Psoas muscle (tissue), 8 donors: Measurements from ENCODE around the gene GOSR2. TPM values are rescaled to one million over a fixed set of nuclear protein-coding genes. Genes with fewer than 3 reads are reported as not detected.

ENCODE experiments used
- ATAC-seq, 4 donors: fragments of 200-7000 bp; cut with Tn5 transposase; one replicate each; pipeline ENCODE4 v1.9.1; 2020; ENCODE audit warnings: moderate library complexity in 3 of 4, mild to moderate bottlenecking in 2 of 4
- DNase-seq, 2 donors: peaks; one replicate each; pipeline ENCODE4 v3.0.0-alpha.2; 2020
- H3K27ac ChIP-seq: fragments of 200-600 bp; one replicate; pipeline ENCODE4 v1.8.0; 2022
- H3K27me3 ChIP-seq, 3 donors: fragments of 200-600 bp in 1 of 3; one replicate each; pipeline versions ENCODE4 v1.6.1 to v1.8.0; 2013 to 2022; ENCODE audit warnings: low read length in 2 of 3, mild to moderate bottlenecking in 2 of 3, moderate library complexity in 1 of 3; ENCODE audit not compliant: insufficient read depth in 3 of 3
- H3K36me3 ChIP-seq, 2 donors: fragments of 200-600 bp in 1 of 2; one replicate each; pipeline versions ENCODE4 v1.6.1 to v1.8.0; 2013 to 2022; ENCODE audit warnings: low read depth in 1 of 2, mild to moderate bottlenecking in 1 of 2, moderate library complexity in 1 of 2; ENCODE audit not compliant: insufficient read depth in 1 of 2
- H3K4me1 ChIP-seq: fragments of 200-600 bp; one replicate; pipeline ENCODE4 v1.8.0; 2022
- H3K4me3 ChIP-seq: fragments of 200-600 bp; one replicate; pipeline ENCODE4 v1.8.0; 2022; ENCODE audit warnings: mild to moderate bottlenecking
- H3K9me3 ChIP-seq: fragments of 200-600 bp; one replicate; pipeline ENCODE4 v1.8.0; 2022
- WGBS, 3 donors: extraction: QIAGEN DNeasy Blood & Tissue Kit; methylation state at CpG; one replicate each; pipeline versions ENCODE4 v1.1.6 to v1.1.7; 2013; 5-methylcytosine and 5-hydroxymethylcytosine counted together
- intact Hi-C, 2 donors: fragments of 100-400 bp; cut with DNase I; formaldehyde crosslinking; loops; one replicate each; pipeline versions ENCODE4 v1.11.0 to v1.14.2; 2022
- polyA plus RNA-seq, 3 donors: library from polyadenylated mRNA; stranded (reverse); fragments of 200-250 nt; gene quantifications; one replicate each; pipeline ENCODE4 v1.2.3, GENCODE V29; 2013
- total RNA-seq, 4 donors: library from RNA; stranded (reverse); fragmentation: NEBNext Ultra II Directional in 2 of 4; extraction: Animal tissue kit (Norgen Biotek cat#: 25700) in 2 of 4; gene quantifications; one replicate each; pipeline versions ENCODE4 v1.2.1 to v1.2.4, GENCODE V29; 2021 to 2023
- TF ChIP-seq, protein P1 (sequence below): fragments of 200-600 bp; IDR thresholded peaks from one replicate; pipeline ENCODE4 v1.8.0; 2022; ENCODE audit warnings: antibody characterized with exemption
- donor health status: healthy with polysubstance abuse.
- donor health status: DM: no; HTN: no; CAD: no; lungs with moderate emphysema.
- donor health status: Bipolar disorder and iron deficiency.
- donor health status: healthy.
- donor health status: DM: yes; HTN: yes; CAD: no.
- donor health status: DM: no; HTN: no; CAD: no.
- donor health status: DM: no; HTN: no; CAD: no.
- donor health status: DM: yes; HTN: yes; CAD: no.

GOSR2 gene
- total and polyA plus RNA-seq, 7 donors: 26.4 to 56.9 (median 44.9) TPM

DNA sequence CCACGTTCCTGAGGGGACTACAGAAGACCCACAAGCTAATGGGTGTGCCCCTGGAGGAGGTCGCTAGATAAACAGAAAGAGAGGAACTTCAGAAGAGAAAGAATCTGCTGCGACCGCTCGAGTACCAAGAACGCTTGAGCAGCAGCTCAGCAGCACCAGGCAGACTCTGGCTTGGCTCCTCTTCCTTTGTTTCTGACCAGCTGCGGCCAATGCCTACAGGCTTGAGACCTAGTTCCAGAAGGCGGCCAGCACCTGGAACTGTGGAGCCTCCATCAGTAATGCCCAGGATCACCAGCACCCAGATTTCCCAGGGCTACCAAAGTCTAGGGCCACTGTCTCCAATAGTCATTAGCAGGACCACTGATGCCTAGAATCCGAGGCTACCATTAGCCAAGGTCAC lies 26.0 kb upstream of the GOSR2 start:
- no peak for DNase-seq
- H3K27ac ChIP-seq: no peak overlapping the region
- no peaks in the 10 kb centered on the region for H3K9me3 ChIP-seq
- TF ChIP-seq, protein P1, sequence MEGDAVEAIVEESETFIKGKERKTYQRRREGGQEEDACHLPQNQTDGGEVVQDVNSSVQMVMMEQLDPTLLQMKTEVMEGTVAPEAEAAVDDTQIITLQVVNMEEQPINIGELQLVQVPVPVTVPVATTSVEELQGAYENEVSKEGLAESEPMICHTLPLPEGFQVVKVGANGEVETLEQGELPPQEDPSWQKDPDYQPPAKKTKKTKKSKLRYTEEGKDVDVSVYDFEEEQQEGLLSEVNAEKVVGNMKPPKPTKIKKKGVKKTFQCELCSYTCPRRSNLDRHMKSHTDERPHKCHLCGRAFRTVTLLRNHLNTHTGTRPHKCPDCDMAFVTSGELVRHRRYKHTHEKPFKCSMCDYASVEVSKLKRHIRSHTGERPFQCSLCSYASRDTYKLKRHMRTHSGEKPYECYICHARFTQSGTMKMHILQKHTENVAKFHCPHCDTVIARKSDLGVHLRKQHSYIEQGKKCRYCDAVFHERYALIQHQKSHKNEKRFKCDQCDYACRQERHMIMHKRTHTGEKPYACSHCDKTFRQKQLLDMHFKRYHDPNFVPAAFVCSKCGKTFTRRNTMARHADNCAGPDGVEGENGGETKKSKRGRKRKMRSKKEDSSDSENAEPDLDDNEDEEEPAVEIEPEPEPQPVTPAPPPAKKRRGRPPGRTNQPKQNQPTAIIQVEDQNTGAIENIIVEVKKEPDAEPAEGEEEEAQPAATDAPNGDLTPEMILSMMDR: no peak
- 80 to 88% (median 82%) methylated on average over 9 of the region's 9 CpGs for WGBS, 3 donors
- intact Hi-C loops: no loop called here
- H3K4me1 ChIP-seq: no peaks in the 10 kb centered on the region
- no peaks in the 10 kb centered on the region for H3K36me3 ChIP-seq
- no peak overlapping the region for H3K4me3 ChIP-seq
- no peak for ATAC-seq
- peaks cover 0 to 21% (median 3%) of the 10 kb centered on the region in 3 donors for H3K27me3 ChIP-seq

DNA sequence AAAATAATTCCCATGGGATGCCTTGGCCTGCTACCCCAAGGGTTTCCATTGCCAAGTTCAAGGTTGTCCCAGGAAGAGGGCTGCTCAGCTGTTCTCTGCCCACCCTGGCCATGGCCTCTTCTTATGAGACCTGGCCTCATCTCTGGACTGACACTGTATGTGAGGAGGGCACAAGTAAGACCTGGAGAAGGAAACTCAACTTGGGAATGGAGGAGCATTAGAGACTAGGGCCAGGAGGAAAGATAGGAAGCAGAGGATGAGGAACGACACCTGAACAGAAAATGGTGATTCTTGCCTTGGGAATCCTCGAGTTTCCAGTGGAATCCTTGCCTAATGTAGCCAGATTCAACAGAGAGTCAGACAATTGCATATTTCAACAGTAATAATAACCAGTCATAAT lies 24.6 kb upstream of the GOSR2 start:
- Histone ChIP-seq H3K4me3 (no peak overlapping the region), H3K36me3 (no peaks in the 10 kb centered on the region), H3K9me3 (no peaks in the 10 kb centered on the region), H3K27ac (no peak overlapping the region), H3K27me3 (peaks cover 0 to 8% (median 3%) of the 10 kb centered on the region in 3 donors), H3K4me1 (no peaks in the 10 kb centered on the region)
- TF ChIP-seq, protein P1: no peak
- 61 to 74% (median 65%) methylated on average over 2 of the region's 2 CpGs for WGBS, 3 donors
- ATAC-seq (no peak), DNase-seq (no peak)
- intact Hi-C loops: no loop called here

DNA sequence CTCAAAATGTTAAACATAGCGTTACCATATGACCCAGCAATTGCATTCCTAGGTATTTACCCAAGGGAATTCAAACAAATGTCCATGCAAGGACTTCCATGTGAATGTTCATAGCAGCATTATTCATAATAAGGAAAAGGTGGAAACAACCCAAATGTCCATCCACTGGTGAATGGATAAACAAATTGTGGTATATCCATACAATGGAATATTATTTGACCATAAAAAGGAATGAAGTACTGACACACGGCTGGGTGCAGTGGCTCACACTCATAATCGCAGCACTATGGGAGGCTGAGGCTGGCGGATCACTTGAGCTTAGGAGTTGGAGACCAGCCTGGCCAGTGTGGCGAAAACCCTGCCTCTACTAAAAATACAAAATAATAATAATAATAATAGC lies 24.1 kb upstream of the GOSR2 start:
- Histone ChIP-seq H3K4me1 (no peaks in the 10 kb centered on the region), H3K27me3 (peaks cover 0 to 4% (median 3%) of the 10 kb centered on the region in 3 donors), H3K9me3 (no peaks in the 10 kb centered on the region), H3K27ac (no peak overlapping the region), H3K4me3 (no peak overlapping the region), H3K36me3 (no peaks in the 10 kb centered on the region)
- 92 to 94% (median 93%) methylated on average over 5 of the region's 5 CpGs for WGBS, 3 donors
- ATAC-seq: no peak
- no peak for DNase-seq
- TF ChIP-seq, protein P1: no peak
- intact Hi-C loops: no loop called here

DNA sequence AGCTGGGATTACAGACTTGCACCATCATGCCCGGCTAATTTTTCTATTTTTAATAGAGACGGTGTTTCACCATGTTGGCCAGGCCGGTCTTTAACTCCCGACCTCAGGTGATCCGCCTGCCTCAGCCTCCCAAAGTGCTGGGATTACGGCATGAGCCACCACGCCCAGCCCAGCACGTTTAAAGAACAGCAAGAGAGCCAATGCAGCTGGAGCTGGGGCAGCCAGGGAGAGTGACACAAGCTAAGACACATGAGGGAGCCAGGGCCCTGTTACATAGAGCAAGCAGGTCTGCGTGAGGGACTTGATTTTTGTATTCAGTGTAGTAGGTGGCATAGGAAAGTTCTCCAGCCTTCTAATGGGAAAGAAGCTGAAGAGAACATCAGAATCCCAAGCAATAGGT lies 21.7 kb upstream of the GOSR2 start:
- Histone ChIP-seq H3K27ac (no peak overlapping the region), H3K9me3 (no peaks in the 10 kb centered on the region), H3K27me3 (no peaks in the 10 kb centered on the region), H3K4me3 (no peak overlapping the region), H3K4me1 (no peaks in the 10 kb centered on the region), H3K36me3 (no peaks in the 10 kb centered on the region)
- 71 to 76% (median 71%) methylated on average over 9 of the region's 9 CpGs for WGBS, 3 donors
- TF ChIP-seq, protein P1: no peak
- ATAC-seq: no peak
- intact Hi-C loops: no loop called here
- DNase-seq: no peak
